ENCODE data around the gene GDAP1L1.
"Not testable (repeated sequence)": the region's sequence is repeated elsewhere in the genome, so short reads cannot be mapped to it uniquely, and the experiment has no call there.

Gene GDAP1L1

GRCh38 chr20:44231193-44231592 is 15.9 kb upstream of the GDAP1L1 start:
- Histone ChIP-seq H3K79me1 (replicated peaks; ENCODE audit: low read length, poor library complexity, severe bottlenecking) (no peaks in the 10 kb centered on the region), H2AFZ (ENCODE audit: low read depth, low read length) (no peak overlapping the region), H4K8ac (ENCODE audit: low read length) (no peak overlapping the region), H4K91ac (ENCODE audit: low read length) (no peak overlapping the region), H3K36me3 (ENCODE audit: control insufficient read depth in 1 of 2, insufficient read depth in 2 of 2, low read depth in 1 of 2, low read length in 2 of 2) (no peaks in the 10 kb centered on the region), H3K4me2 (ENCODE audit: low read length, poor library complexity, severe bottlenecking) (no peak overlapping the region), H3K27ac (ENCODE audit: low read length, poor library complexity, severe bottlenecking) (no peak overlapping the region), H2BK120ac (ENCODE audit: low read depth, low read length) (no peak overlapping the region), H3K4ac (ENCODE audit: low read depth in 1 of 2, low read length in 2 of 2) (no peak overlapping the region), H3K14ac (ENCODE audit: low read length in 2 of 2) (no peak overlapping the region), H3K27me3 (ENCODE audit: control insufficient read depth in 1 of 2, insufficient read depth in 1 of 2, low read length in 2 of 2) (peaks cover 0 to 9% of the 10 kb centered on the region in 2 experiments), H2BK5ac (ENCODE audit: low read depth, low read length, poor library complexity, severe bottlenecking) (no peak overlapping the region), H2BK12ac (ENCODE audit: low read length in 2 of 2) (no peak overlapping the region), H2AK5ac (ENCODE audit: low read length, severe bottlenecking) (no peak overlapping the region), H3K9ac (ENCODE audit: low read length) (no peak overlapping the region), H3K18ac (ENCODE audit: low read depth in 1 of 2, low read length in 2 of 2) (no peak overlapping the region), H3K4me1 (ENCODE audit: control insufficient read depth, insufficient read depth, low read depth, low read length) (peaks cover 4% of the 10 kb centered on the region), H3K9me3 (ENCODE audit: control insufficient read depth, low read length) (no peaks in the 10 kb centered on the region), H3K23ac (ENCODE audit: low read length in 2 of 2) (no peak overlapping the region), H2BK15ac (ENCODE audit: low read depth, poor library complexity, severe bottlenecking) (no peak overlapping the region), H3K4me3 (ENCODE audit: insufficient read depth in 1 of 2, low read depth in 1 of 2, low read length in 2 of 2) (no peak overlapping the region)
- DNase-seq, result no peak
- WGBS, result 76% methylated on average over 7 of the region's 7 CpGs

- Histone ChIP-seq H3K27me3 (ENCODE audit: control insufficient read depth in 1 of 2, insufficient read depth in 1 of 2, low read length in 2 of 2) (peaks cover 0 to 9% of the 10 kb centered on the region in 2 experiments), H4K8ac (ENCODE audit: low read length) (no peak overlapping the region), H2AK5ac (ENCODE audit: low read length, severe bottlenecking) (no peak overlapping the region), H2BK12ac (ENCODE audit: low read length in 2 of 2) (no peak overlapping the region), H3K4me3 (ENCODE audit: insufficient read depth in 1 of 2, low read depth in 1 of 2, low read length in 2 of 2) (no peak overlapping the region), H4K91ac (ENCODE audit: low read length) (no peak overlapping the region), H2BK15ac (ENCODE audit: low read depth, poor library complexity, severe bottlenecking) (no peak overlapping the region), H3K9me3 (ENCODE audit: control insufficient read depth, low read length) (no peaks in the 10 kb centered on the region), H3K4ac (ENCODE audit: low read depth in 1 of 2, low read length in 2 of 2) (no peak overlapping the region), H2AFZ (ENCODE audit: low read depth, low read length) (no peak overlapping the region), H2BK120ac (ENCODE audit: low read depth, low read length) (no peak overlapping the region), H3K23ac (ENCODE audit: low read length in 2 of 2) (no peak overlapping the region), H3K4me1 (ENCODE audit: control insufficient read depth, insufficient read depth, low read depth, low read length) (peaks cover 4% of the 10 kb centered on the region), H3K36me3 (ENCODE audit: control insufficient read depth in 1 of 2, insufficient read depth in 2 of 2, low read depth in 1 of 2, low read length in 2 of 2) (no peaks in the 10 kb centered on the region), H3K18ac (ENCODE audit: low read depth in 1 of 2, low read length in 2 of 2) (no peak overlapping the region), H3K79me1 (replicated peaks; ENCODE audit: low read length, poor library complexity, severe bottlenecking) (no peaks in the 10 kb centered on the region), H2BK5ac (ENCODE audit: low read depth, low read length, poor library complexity, severe bottlenecking) (no peak overlapping the region), H3K27ac (ENCODE audit: low read length, poor library complexity, severe bottlenecking) (no peak overlapping the region), H3K14ac (ENCODE audit: low read length in 2 of 2) (no peak overlapping the region), H3K9ac (ENCODE audit: low read length) (no peak overlapping the region), H3K4me2 (ENCODE audit: low read length, poor library complexity, severe bottlenecking) (no peak overlapping the region)
- DNase-seq, result no peak
- WGBS, result 33% methylated on average over 5 of the region's 10 CpGs
Measured at GRCh38 chr20:44231713-44232468, 15.2 kb upstream of the GDAP1L1 start.

- not testable (repeated sequence) for H3K27me3 ChIP-seq (ENCODE audit: control insufficient read depth in 1 of 2, insufficient read depth in 1 of 2, low read length in 2 of 2); H2AFZ ChIP-seq (ENCODE audit: low read depth, low read length); H3K4me2 ChIP-seq (ENCODE audit: low read length, poor library complexity, severe bottlenecking); H4K8ac ChIP-seq (ENCODE audit: low read length); H2AK5ac ChIP-seq (ENCODE audit: low read length, severe bottlenecking); H2BK5ac ChIP-seq (ENCODE audit: low read depth, low read length, poor library complexity, severe bottlenecking); H2BK120ac ChIP-seq (ENCODE audit: low read depth, low read length); H3K79me1 ChIP-seq (replicated peaks; ENCODE audit: low read length, poor library complexity, severe bottlenecking); DNase-seq; H3K27ac ChIP-seq (ENCODE audit: low read length, poor library complexity, severe bottlenecking); H3K9ac ChIP-seq (ENCODE audit: low read length); H2BK15ac ChIP-seq (ENCODE audit: low read depth, poor library complexity, severe bottlenecking); H3K18ac ChIP-seq (ENCODE audit: low read depth in 1 of 2, low read length in 2 of 2); H3K14ac ChIP-seq (ENCODE audit: low read length in 2 of 2); H4K91ac ChIP-seq (ENCODE audit: low read length); H2BK12ac ChIP-seq (ENCODE audit: low read length in 2 of 2); H3K23ac ChIP-seq (ENCODE audit: low read length in 2 of 2); H3K9me3 ChIP-seq (ENCODE audit: control insufficient read depth, low read length); H3K4me1 ChIP-seq (ENCODE audit: control insufficient read depth, insufficient read depth, low read depth, low read length); H3K4me3 ChIP-seq (ENCODE audit: insufficient read depth in 1 of 2, low read depth in 1 of 2, low read length in 2 of 2); H3K36me3 ChIP-seq (ENCODE audit: control insufficient read depth in 1 of 2, insufficient read depth in 2 of 2, low read depth in 1 of 2, low read length in 2 of 2); H3K4ac ChIP-seq (ENCODE audit: low read depth in 1 of 2, low read length in 2 of 2)
- 100% methylated on average over 2 of the region's 4 CpGs for WGBS
Measured at GRCh38 chr20:44232469-44232856, 14.6 kb upstream of the GDAP1L1 start.

GRCh38 chr20:44233436-44234016 is 13.6 kb upstream of the GDAP1L1 start:
- H3K23ac ChIP-seq (ENCODE audit: low read length in 2 of 2), result no peak overlapping the region
- H3K18ac ChIP-seq (ENCODE audit: low read depth in 1 of 2, low read length in 2 of 2), result no peak overlapping the region
- H3K4me3 ChIP-seq (ENCODE audit: insufficient read depth in 1 of 2, low read depth in 1 of 2, low read length in 2 of 2), result no peak overlapping the region
- no peak overlapping the region for H2BK5ac ChIP-seq (ENCODE audit: low read depth, low read length, poor library complexity, severe bottlenecking)
- H2BK15ac ChIP-seq (ENCODE audit: low read depth, poor library complexity, severe bottlenecking), result no peak overlapping the region
- no peak overlapping the region for H2BK120ac ChIP-seq (ENCODE audit: low read depth, low read length)
- H3K4me1 ChIP-seq (ENCODE audit: control insufficient read depth, insufficient read depth, low read depth, low read length), result peaks cover 4% of the 10 kb centered on the region
- peak overlapping the region; percentile 27 for H4K91ac ChIP-seq (ENCODE audit: low read length)
- no peaks in the 10 kb centered on the region for H3K36me3 ChIP-seq (ENCODE audit: control insufficient read depth in 1 of 2, insufficient read depth in 2 of 2, low read depth in 1 of 2, low read length in 2 of 2)
- no peak overlapping the region for H3K4ac ChIP-seq (ENCODE audit: low read depth in 1 of 2, low read length in 2 of 2)
- H2AK5ac ChIP-seq (ENCODE audit: low read length, severe bottlenecking), result no peak overlapping the region
- H2BK12ac ChIP-seq (ENCODE audit: low read length in 2 of 2), result no peak overlapping the region
- H3K9ac ChIP-seq (ENCODE audit: low read length), result no peak overlapping the region
- no peak overlapping the region for H3K4me2 ChIP-seq (ENCODE audit: low read length, poor library complexity, severe bottlenecking)
- H3K79me1 ChIP-seq (replicated peaks; ENCODE audit: low read length, poor library complexity, severe bottlenecking), result no peaks in the 10 kb centered on the region
- no peaks in the 10 kb centered on the region for H3K9me3 ChIP-seq (ENCODE audit: control insufficient read depth, low read length)
- DNase-seq, result no peak
- no peak overlapping the region for H3K27ac ChIP-seq (ENCODE audit: low read length, poor library complexity, severe bottlenecking)
- H2AFZ ChIP-seq (ENCODE audit: low read depth, low read length), result no peak overlapping the region
- H3K27me3 ChIP-seq (ENCODE audit: control insufficient read depth in 1 of 2, insufficient read depth in 1 of 2, low read length in 2 of 2), result peaks cover 0 to 9% of the 10 kb centered on the region in 2 experiments
- no peak overlapping the region for H4K8ac ChIP-seq (ENCODE audit: low read length)
- 81% methylated on average over 6 of the region's 6 CpGs for WGBS
- H3K14ac ChIP-seq (ENCODE audit: low read length in 2 of 2), result no peak overlapping the region
